Transverse colon (tissue), 4 donors: Measurements from ENCODE around the gene TRAM2. TPM values are rescaled to one million over a fixed set of nuclear protein-coding genes. Genes with fewer than 3 reads are reported as not detected.
A peak's percentile ranks its signal among the peaks of the same experiment; 100 is the strongest.

ENCODE experiments used
- DNase-seq: peaks from one replicate; pipeline ENCODE4 v3.0.0-alpha.2; 2019
- H3K27ac ChIP-seq, 4 donors: fragments of 200-600 bp; sonication (generic); 2 replicates each; pipeline ENCODE4 v1.5.1; 2016 to 2018; ENCODE audit warnings: inconsistent platforms in 4 of 4
- H3K27me3 ChIP-seq: fragments of 200-600 bp; sonication (generic); 2 replicates; pipeline ENCODE4 v1.5.1; 2017; ENCODE audit warnings: inconsistent platforms
- H3K36me3 ChIP-seq, 4 donors: fragments of 200-600 bp; sonication (generic); 2 replicates each; pipeline ENCODE4 v1.5.1; 2017 to 2019; ENCODE audit warnings: inconsistent platforms in 4 of 4
- H3K4me1 ChIP-seq, 4 donors: fragments of 200-600 bp; sonication (generic); 2 replicates each; pipeline ENCODE4 v1.5.1; 2017 to 2020; ENCODE audit warnings: inconsistent platforms in 4 of 4
- H3K4me3 ChIP-seq, 4 donors: fragments of 200-600 bp; sonication (generic); 1 replicate in 1 of 4; 2 replicates in 3 of 4; pipeline versions ENCODE4 v1.5.1 to v1.6.1; 2017 to 2019; ENCODE audit warnings: inconsistent platforms in 4 of 4
- H3K9me3 ChIP-seq, 2 donors: fragments of 200-600 bp; sonication (generic); 2 replicates each; pipeline ENCODE4 v1.5.1; 2017 to 2019; ENCODE audit warnings: inconsistent platforms in 2 of 2
- CTCF ChIP-seq, 5 experiments: fragments of 200-600 bp in 3 of 5; fragments of 450-650 bp in 2 of 5; sonication (generic) in 3 of 5; IDR thresholded peaks; 1 replicate in 2 of 5; 2 replicates in 3 of 5; pipeline ENCODE4 v1.5.1; 2016 to 2017; ENCODE audit warnings: antibody characterized with exemption in 5 of 5, inconsistent platforms in 3 of 5, mild to moderate bottlenecking in 2 of 5, moderate library complexity in 1 of 5
- EP300 ChIP-seq: sonication (generic); formaldehyde crosslinking; IDR thresholded peaks from one replicate; pipeline ENCODE4 v1.6.1; 2017; ENCODE audit warnings: antibody characterized with exemption, low read depth
- POLR2A ChIP-seq: fragments of 450-650 bp; IDR thresholded peaks from one replicate; pipeline ENCODE4 v1.6.1; 2016; ENCODE audit warnings: antibody characterized with exemption, mild to moderate bottlenecking, moderate library complexity
- POLR2AphosphoS5 ChIP-seq, 3 donors: sonication (generic); formaldehyde crosslinking; IDR thresholded peaks; one replicate each; pipeline ENCODE4 v1.6.1; 2016; ENCODE audit warnings: antibody characterized with exemption in 3 of 3
- WGBS, 2 donors: methylation state at CpG; one replicate each; pipeline ENCODE4 v1.1.5; 2018; ENCODE audit warnings: low coverage in 1 of 2; 5-methylcytosine and 5-hydroxymethylcytosine counted together
- in situ Hi-C, 4 donors: fragments of 200-750 bp; cut with MboI; loops; one replicate each; pipeline versions ENCODE4 v1.15.0 to v1.15.1; 2017; ENCODE audit warnings: low sequenced_read_pairs in 3 of 4, low pct_ligation_motif_present in 1 of 4, low pct_unique_long_range_greater_than_20kb in 1 of 4
- intact Hi-C: fragments of 100-400 bp; cut with DNase I; formaldehyde crosslinking; loops from one replicate; pipeline ENCODE4 v1.15.1; 2023; ENCODE audit warnings: low total_unique reads
- total RNA-seq, 4 donors: library from RNA; depleted of rRNA; stranded (reverse); fragments of >200 nt; gene quantifications; one replicate each; pipeline ENCODE4 v1.1.0, GENCODE V29; 2016

TRAM2 gene
- total RNA-seq, 4 donors from 2014 or later, result 8.4 to 15.4 (median 11.7) TPM

DNA sequence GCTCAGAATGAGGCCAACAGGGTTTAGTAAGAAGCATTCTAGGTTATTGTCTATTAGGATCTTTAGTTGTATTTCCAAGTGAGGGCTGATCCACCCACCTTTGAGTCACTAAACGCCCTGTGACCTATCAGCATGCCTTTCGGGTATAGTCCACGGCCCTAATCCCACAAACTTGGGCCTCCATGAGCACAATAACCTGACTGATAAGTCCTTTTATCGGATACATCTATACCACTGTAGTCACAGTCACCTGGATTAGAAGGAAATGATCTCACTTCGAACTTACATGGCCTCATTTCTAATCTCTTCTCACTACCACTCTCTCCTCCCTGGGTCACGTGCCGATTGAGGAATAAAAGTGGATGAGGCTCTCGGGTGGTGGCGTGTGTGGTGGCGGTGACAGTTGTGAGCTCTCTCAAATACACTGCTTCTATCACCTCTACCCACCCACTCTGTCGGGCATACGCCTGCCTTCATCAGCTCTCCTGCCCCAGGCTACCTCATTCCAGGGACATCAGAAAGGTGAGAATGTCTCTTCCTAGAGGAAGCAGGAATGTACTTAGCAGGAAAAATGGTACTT, 65.2 kb downstream of the TRAM2 start:
- 76 to 79% methylated on average over 3 to 12 of the region's 12 CpGs for WGBS, 2 donors
- no peaks in the 10 kb centered on the region for H3K9me3 ChIP-seq
- H3K36me3 ChIP-seq, result peaks cover 0 to 15% (median 5%) of the 10 kb centered on the region in 4 donors
- in situ Hi-C loops, result no loop called here
- peaks cover 5 to 23% (median 12%) of the 10 kb centered on the region in 4 donors for H3K4me1 ChIP-seq
- intact Hi-C loops, result no loop called here
- no peaks in the 10 kb centered on the region for H3K27me3 ChIP-seq
- no peak for DNase-seq
- TF ChIP-seq POLR2A (no peak), EP300 (no peak), POLR2AphosphoS5 (IDR thresholded peaks at IDR 0.05) (no peak), CTCF (IDR thresholded peaks at IDR 0.05) (no peak)
- no peak overlapping the region for H3K4me3 ChIP-seq
- peak overlapping the region; percentile 76 to 86 (median 80) for H3K27ac ChIP-seq

GRCh38 chr6:52511163-52511562, 65.7 kb downstream of the TRAM2 start:
- in situ Hi-C loops (no loop called here), intact Hi-C loops (no loop called here)
- no peak overlapping the region for H3K4me3 ChIP-seq
- H3K9me3 ChIP-seq, result no peaks in the 10 kb centered on the region
- H3K27ac ChIP-seq, result peak overlapping the region; percentile 76 to 86 (median 80)
- TF ChIP-seq CTCF (IDR thresholded peaks at IDR 0.05) (no peak), POLR2A (no peak), EP300 (no peak)
- H3K27me3 ChIP-seq, result no peaks in the 10 kb centered on the region
- WGBS, 2 donors, result 86 to 92% methylated on average over 2 to 10 of the region's 10 CpGs
- no peak for DNase-seq
- H3K36me3 ChIP-seq, result peaks cover 0 to 15% (median 5%) of the 10 kb centered on the region in 4 donors
- peaks cover 5 to 23% (median 12%) of the 10 kb centered on the region in 4 donors for H3K4me1 ChIP-seq

DNA sequence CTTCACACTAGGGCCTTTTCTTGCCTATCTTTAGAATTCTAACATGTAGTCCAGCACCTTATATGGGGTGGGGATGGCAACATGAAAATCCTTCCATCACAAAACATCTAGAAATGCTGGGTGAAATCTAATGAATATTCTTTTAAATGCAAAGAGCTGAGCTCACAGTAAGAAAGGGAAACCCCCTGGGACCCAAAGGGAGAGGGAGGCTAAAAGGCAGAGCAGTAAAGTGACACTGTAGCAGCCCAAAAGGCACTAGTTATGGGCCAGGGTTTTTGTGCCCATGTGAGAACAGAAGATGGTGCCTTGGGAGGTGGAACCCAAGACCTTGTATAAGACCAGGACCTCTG, 66.7 kb downstream of the TRAM2 start:
- peaks cover 0 to 15% (median 5%) of the 10 kb centered on the region in 4 donors for H3K36me3 ChIP-seq
- H3K27ac ChIP-seq, result peak overlapping the region in 1 of 4 donors; percentile 4

More for the DNA sequence above, 66.7 kb downstream of the TRAM2 start:
- DNase-seq, result no peak
- Histone ChIP-seq H3K4me3 (no peak overlapping the region), H3K9me3 (no peaks in the 10 kb centered on the region), H3K4me1 (peaks cover 5 to 33% (median 13%) of the 10 kb centered on the region in 4 donors), H3K27me3 (no peaks in the 10 kb centered on the region)
- intact Hi-C loops, result no loop called here
- in situ Hi-C loops, result no loop called here
- TF ChIP-seq EP300 (no peak), POLR2AphosphoS5 (IDR thresholded peaks at IDR 0.05) (no peak), CTCF (IDR thresholded peaks at IDR 0.05) (no peak), POLR2A (no peak)
